Keratinocyte (primary cell): ENCODE results near the gene ST3GAL6. TPM values are rescaled to one million over a fixed set of nuclear protein-coding genes. Genes with fewer than 3 reads are reported as not detected.

ENCODE experiments used
- DNase-seq: peaks from one replicate; pipeline ENCODE4 v3.0.0-alpha.2; 2011; ENCODE audit warnings: low read depth, missing footprints, low spot score
- FAIRE-seq: peaks from 2 replicates; lab custom pipeline; 2011; peaks lifted over from hg19 to GRCh38; lab: Jason Lieb, UNC
- H2AFZ ChIP-seq: 2 replicates; pipeline ENCODE4 v1.6.0; 2012; ENCODE audit warnings: low read length, control low read depth, inconsistent platforms; ENCODE audit not compliant: control insufficient read depth
- H3K27ac ChIP-seq: 2 replicates; pipeline ENCODE4 v1.5.1; 2011; ENCODE audit warnings: low read length; ENCODE audit not compliant: control insufficient read depth, insufficient read depth
- H3K27me3 ChIP-seq: 3 replicates; pipeline ENCODE4 v1.6.0; 2011; ENCODE audit warnings: low read length; ENCODE audit not compliant: control insufficient read depth, insufficient read depth; ENCODE audit errors: extremely low read depth
- H3K36me3 ChIP-seq, 2 experiments: 2 replicates in 1 of 2; 3 replicates in 1 of 2; pipeline ENCODE4 v1.5.1; 2011; ENCODE audit warnings: low read length in 2 of 2, mild to moderate bottlenecking in 1 of 2; ENCODE audit not compliant: control insufficient read depth in 2 of 2, insufficient read depth in 2 of 2; ENCODE audit errors: extremely low read depth in 1 of 2
- H3K4me1 ChIP-seq: 3 replicates; pipeline ENCODE4 v1.5.1; 2011; ENCODE audit warnings: low read length; ENCODE audit not compliant: control insufficient read depth, insufficient read depth; ENCODE audit errors: extremely low read depth
- H3K4me2 ChIP-seq: 3 replicates; pipeline ENCODE4 v1.6.0; 2011; ENCODE audit warnings: low read depth, low read length; ENCODE audit not compliant: control insufficient read depth, insufficient read depth; ENCODE audit errors: extremely low read depth
- H3K4me3 ChIP-seq, 3 experiments: fragments of 200-600 bp in 1 of 3; sonication (generic) in 1 of 3; 2 replicates in 2 of 3; 3 replicates in 1 of 3; pipeline ENCODE4 v1.5.1; 2011 to 2016; ENCODE audit warnings: low read length in 3 of 3, mild to moderate bottlenecking in 3 of 3, control low read depth in 2 of 3, inconsistent platforms in 1 of 3, low read depth in 1 of 3, mixed read lengths in 1 of 3, mixed run types in 1 of 3, moderate library complexity in 1 of 3; ENCODE audit not compliant: control insufficient read depth in 2 of 3, insufficient read depth in 2 of 3; ENCODE audit errors: extremely low read depth in 1 of 3
- H3K79me2 ChIP-seq: 2 replicates; pipeline ENCODE4 v1.6.0; 2012; ENCODE audit warnings: low read length; ENCODE audit not compliant: control insufficient read depth, insufficient read depth
- H3K9ac ChIP-seq: 3 replicates; pipeline ENCODE4 v1.6.0; 2011; ENCODE audit warnings: low read length; ENCODE audit not compliant: control insufficient read depth, insufficient read depth; ENCODE audit errors: extremely low read depth
- H3K9me1 ChIP-seq: 3 replicates; pipeline ENCODE4 v1.6.0; 2011; ENCODE audit warnings: low read length; ENCODE audit not compliant: control insufficient read depth, insufficient read depth; ENCODE audit errors: extremely low read depth
- H3K9me3 ChIP-seq: 2 replicates; pipeline ENCODE4 v1.5.1; 2012; ENCODE audit warnings: low read depth, low read length; ENCODE audit not compliant: control insufficient read depth
- H4K20me1 ChIP-seq: 3 replicates; pipeline ENCODE4 v1.6.0; 2011; ENCODE audit warnings: low read length; ENCODE audit not compliant: control insufficient read depth, insufficient read depth; ENCODE audit errors: extremely low read depth
- CTCF ChIP-seq, 3 experiments: IDR thresholded peaks in 1 of 3; conservative IDR thresholded peaks in 1 of 3; optimal IDR thresholded peaks in 1 of 3; 2 replicates in 2 of 3; 3 replicates in 1 of 3; pipeline versions ENCODE3 to v1.5.1; 2011; ENCODE audit warnings: low read length in 3 of 3, mild to moderate bottlenecking in 3 of 3, moderate library complexity in 2 of 3, control low read depth in 1 of 3, inconsistent platforms in 1 of 3; ENCODE audit not compliant: insufficient read depth in 2 of 3; ENCODE audit errors: extremely low read depth in 1 of 3
- EZH2 ChIP-seq: IDR thresholded peaks from one replicate; pipeline ENCODE4 v1.6.1; 2012; ENCODE audit warnings: inconsistent platforms, mild to moderate bottlenecking, low read length, moderate library complexity
- dilution Hi-C: fragments of 300-500 bp; cut with MboI; formaldehyde crosslinking; loops from one replicate; pipeline ENCODE4 v1.7.0; 2020; ENCODE audit warnings: low sequenced_read_pairs; ENCODE audit not compliant: extremely low pct_ligation_motif_present
- polyA plus RNA-seq, 5 experiments: library from polyadenylated mRNA; depleted of rRNA in 3 of 5; stranded (reverse) in 3 of 5; stranded (forward) in 1 of 5; unstranded in 1 of 5; fragments of >200 nt; gene quantifications; 1 replicate in 1 of 5; 2 replicates in 3 of 5; 3 replicates in 1 of 5; pipeline versions ENCODE4 v1.2.1 to v1.2.3, GENCODE V29; 2011 to 2012; ENCODE audit warnings: missing spikeins in 2 of 5, low read depth in 1 of 5, low replicate concordance in 1 of 5

The ST3GAL6 gene
- polyA plus RNA-seq, 1 donor (not counting 4 experiments of a cell fraction or from before 2014, with no cell fraction given) = 5.3 TPM

GRCh38 chr3:98717584-98717983 is 45.6 kb upstream of the ST3GAL6 start:
- no peaks in the 10 kb centered on the region for H4K20me1 ChIP-seq
- no peaks in the 10 kb centered on the region for H3K79me2 ChIP-seq
- no peak overlapping the region for H2AFZ ChIP-seq
- no peak for DNase-seq
- no peak for FAIRE-seq
- H3K4me2 ChIP-seq = no peak overlapping the region
- no peaks in the 10 kb centered on the region for H3K36me3 ChIP-seq
- H3K9me3 ChIP-seq = no peaks in the 10 kb centered on the region
- TF ChIP-seq CTCF (optimal IDR thresholded peaks at IDR 0.05 in 1 of 3, IDR thresholded peaks at IDR 0.05 in 1 of 3, conservative IDR thresholded peaks at IDR 0.05 in 1 of 3; ENCODE audit: extremely low read depth in 1 of 3, insufficient read depth in 2 of 3, low read length in 3 of 3) (no peak), EZH2 (no peak)
- no peak overlapping the region for H3K27ac ChIP-seq
- H3K9ac ChIP-seq = no peak overlapping the region
- no peaks in the 10 kb centered on the region for H3K9me1 ChIP-seq
- peaks cover 2% of the 10 kb centered on the region for H3K4me1 ChIP-seq
- no peak overlapping the region for H3K4me3 ChIP-seq
- dilution Hi-C loops = no loop called here
- H3K27me3 ChIP-seq = no peaks in the 10 kb centered on the region

- no peak overlapping the region for H3K9ac ChIP-seq
- H3K9me1 ChIP-seq = no peaks in the 10 kb centered on the region
- no peaks in the 10 kb centered on the region for H3K79me2 ChIP-seq
- H3K36me3 ChIP-seq = no peaks in the 10 kb centered on the region
- no peaks in the 10 kb centered on the region for H3K27me3 ChIP-seq
- TF ChIP-seq EZH2 (no peak), CTCF (optimal IDR thresholded peaks at IDR 0.05 in 1 of 3, IDR thresholded peaks at IDR 0.05 in 1 of 3, conservative IDR thresholded peaks at IDR 0.05 in 1 of 3; ENCODE audit: extremely low read depth in 1 of 3, insufficient read depth in 2 of 3, low read length in 3 of 3) (no peak)
- H3K4me1 ChIP-seq = peaks cover 2% of the 10 kb centered on the region
- no peak overlapping the region for H3K4me2 ChIP-seq
- H2AFZ ChIP-seq = no peak overlapping the region
- dilution Hi-C loops = no loop called here
- no peaks in the 10 kb centered on the region for H3K9me3 ChIP-seq
- H3K4me3 ChIP-seq = no peak overlapping the region
- H3K27ac ChIP-seq = no peak overlapping the region
- no peaks in the 10 kb centered on the region for H4K20me1 ChIP-seq
- DNase-seq = no peak
- FAIRE-seq = no peak
Measured at GRCh38 chr3:98718730-98719129, 44.4 kb upstream of the ST3GAL6 start.
